DLD1 (cell line): ENCODE measurements around the gene CENPP.
"Not testable (repeated sequence)": the region's sequence is repeated elsewhere in the genome, so short reads cannot be mapped to it uniquely, and the experiment has no call there.

Experiments
- in situ Hi-C: cut with HindIII; loops from 2 replicates; pipeline ENCODE4 v1.10.0; 2017; ENCODE audit warnings: low sequenced_read_pairs

CENPP gene

DNA sequence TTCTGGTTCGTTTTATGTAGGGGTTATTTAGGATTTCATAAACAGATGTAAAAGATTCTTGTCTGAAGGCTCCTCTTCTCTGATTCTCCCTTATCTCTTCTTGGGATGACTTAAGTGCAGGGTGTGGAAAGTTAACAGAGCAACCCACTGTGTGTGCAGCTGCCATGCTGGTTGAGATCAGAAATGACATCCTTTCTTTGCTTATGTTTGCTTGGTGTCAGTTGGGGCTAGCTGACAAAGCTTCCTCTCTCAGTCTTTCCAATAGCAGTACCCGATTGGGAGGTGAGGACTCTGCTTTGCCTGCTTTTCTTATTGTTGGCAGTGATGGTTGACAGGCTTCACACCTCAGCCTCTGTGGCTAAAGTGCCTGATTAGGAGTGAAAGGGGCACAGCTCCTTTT, 52.1 kb downstream of the CENPP start:
- in situ Hi-C loops, result no loop called here

DNA sequence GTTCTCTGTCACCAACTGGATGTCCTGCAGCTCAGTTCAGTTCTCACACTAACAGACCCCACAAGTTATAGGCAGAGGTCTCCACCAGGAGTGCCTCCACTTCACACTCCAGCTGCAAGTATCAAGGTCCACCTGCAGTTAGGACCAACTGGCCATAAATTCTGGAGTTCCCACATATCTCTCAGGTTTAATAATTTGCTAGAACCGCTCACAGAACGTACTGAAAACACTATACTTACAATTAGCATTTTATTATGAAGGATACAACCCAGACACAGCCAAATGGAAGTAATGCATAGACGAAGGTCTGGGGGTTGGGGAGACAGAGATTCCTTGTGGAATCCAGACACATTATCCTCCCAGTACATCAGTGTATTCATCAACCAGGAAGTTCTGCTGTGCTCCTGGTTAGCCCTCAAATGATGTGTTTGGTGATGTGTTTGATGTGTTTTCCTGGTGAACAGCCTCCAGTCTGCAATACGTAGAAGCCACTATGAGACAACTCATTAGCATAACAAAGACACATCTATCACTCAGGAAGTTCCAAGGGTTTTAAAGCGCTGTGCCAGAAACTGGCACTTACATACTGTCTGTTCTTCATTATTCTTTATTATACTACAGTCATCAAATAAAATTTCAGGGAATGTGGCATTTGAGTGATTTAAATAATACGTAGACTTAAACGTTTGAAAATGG, 53.3 kb downstream of the CENPP start:
- in situ Hi-C loops, result no loop called here

- in situ Hi-C loops, result no loop called here
Measured at GRCh38 chr9:92380603-92381002, 54.9 kb downstream of the CENPP start.

DNA sequence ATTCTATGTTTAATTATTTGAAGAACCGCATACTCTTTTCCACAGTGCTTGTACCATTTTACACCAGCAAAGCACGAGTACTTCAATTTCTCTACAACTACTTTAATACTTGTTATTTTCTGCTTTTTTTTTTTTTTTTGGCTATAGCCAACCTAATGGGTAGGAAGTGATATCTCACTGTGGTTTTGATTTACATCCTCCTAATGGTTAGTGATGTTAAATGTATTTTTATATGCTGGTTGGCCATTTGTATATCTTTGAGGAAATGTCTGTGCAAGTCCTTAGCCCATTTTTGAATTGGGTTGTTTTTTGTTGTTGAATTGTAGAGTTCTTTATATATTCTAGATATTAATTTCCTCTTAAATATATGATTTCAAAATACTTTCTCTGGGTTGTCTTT, 56.0 kb downstream of the CENPP start:
- in situ Hi-C loops, result no loop called here

- in situ Hi-C loops, result no loop called here
Measured at GRCh38 chr9:92384375-92384774, 58.6 kb downstream of the CENPP start.

DNA sequence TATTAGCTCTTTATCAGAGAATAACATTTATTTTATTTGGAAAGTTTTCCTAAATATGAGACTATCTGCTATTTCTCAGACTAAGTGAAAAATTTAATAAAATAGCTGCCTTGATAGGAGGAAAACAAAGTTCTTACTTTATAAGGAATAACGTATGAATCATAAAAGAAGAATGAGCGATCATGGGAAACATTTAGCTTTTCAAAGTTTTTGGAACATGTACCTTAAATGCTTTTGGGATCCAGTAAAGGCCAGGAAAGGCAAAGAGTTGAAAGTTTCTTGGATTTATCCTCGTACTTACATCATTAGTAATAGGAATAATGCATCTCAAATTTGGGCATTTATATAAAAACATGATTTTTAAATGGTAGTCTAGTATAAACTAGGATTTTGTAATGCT, 59.2 kb downstream of the CENPP start:
- in situ Hi-C loops, result no loop called here

- in situ Hi-C loops, result no loop called here
Measured at GRCh38 chr9:92385477-92385876, 59.7 kb downstream of the CENPP start.

DNA sequence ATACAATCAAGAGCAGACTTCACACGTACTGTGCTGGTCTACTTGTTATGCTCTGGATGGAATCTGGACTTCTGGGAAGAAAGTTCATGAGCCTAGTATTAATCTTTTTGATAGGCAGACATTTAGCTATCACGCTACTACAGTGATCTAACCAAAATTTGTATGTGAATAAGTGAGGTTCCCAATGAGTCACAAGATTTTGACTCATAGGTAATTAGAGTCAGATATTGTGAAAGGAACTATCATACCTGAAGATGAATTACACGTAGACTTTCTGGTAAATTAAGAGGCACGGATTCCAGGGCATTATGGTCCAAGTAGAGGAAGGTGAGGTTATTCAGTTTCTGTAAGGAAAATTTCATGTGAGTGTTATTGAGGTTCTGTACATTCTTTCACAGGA, 60.2 kb downstream of the CENPP start:
- in situ Hi-C loops, result no loop called here

DNA sequence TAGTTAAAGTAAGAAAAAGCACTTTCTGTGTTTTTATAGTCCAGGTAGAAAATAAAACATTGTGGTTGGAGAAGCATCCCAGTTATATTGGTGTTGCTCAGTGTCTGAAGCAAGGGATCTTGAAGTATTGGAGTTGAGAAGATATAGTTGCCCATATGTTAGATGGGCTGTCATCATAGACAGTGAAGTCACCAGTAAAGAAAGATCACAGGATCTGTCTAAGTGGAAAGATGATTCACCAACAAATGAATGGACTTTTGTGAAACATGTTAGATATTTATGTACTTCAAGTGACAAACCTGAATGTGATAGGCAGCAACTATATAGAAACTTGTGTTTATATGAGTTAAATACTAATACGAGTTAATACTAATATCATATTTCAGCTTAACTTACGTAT, 66.9 kb downstream of the CENPP start:
- in situ Hi-C loops, result no loop called here

DNA sequence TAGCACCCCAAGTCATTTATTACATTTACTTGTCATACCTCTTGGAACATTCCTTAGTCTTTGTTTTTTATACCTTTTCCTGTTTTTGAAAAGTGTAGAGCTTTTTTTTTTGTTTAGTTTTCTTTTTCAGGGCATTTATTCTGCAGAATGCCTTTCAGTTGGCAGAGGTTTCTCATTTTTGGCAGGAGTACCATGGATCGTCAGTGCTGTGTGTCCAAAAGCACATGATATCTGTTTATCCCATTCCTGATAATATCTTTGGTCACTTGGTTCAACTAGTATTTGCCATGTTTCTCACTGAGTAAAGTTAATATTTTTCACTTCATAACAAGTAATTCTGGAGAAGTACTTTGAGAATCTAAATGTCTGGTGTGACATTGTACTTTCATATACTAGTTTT, 67.9 kb downstream of the CENPP start:
- in situ Hi-C loops, result no loop called here

- in situ Hi-C loops, result no loop called here
Measured at GRCh38 chr9:92395617-92396016, 69.9 kb downstream of the CENPP start.

DNA sequence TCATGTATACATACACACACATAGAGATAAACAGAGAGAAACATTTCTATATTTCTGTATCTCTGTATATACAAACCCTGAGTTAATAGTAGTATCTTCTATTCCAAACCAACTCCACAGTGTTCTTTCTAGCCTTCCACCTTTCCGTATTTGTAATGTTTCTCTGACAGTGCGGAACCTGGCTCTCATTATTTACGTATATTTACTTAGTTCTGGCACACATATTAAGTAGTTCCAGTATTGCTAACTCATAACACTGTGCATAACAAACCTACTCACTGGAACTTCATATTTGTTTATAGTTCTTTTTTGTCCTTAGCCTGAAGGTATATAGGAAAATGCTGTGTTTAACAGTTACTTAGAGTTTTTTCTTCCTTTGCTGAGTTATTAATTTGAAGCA, 72.1 kb downstream of the CENPP start:
- in situ Hi-C loops, result no loop called here

DNA sequence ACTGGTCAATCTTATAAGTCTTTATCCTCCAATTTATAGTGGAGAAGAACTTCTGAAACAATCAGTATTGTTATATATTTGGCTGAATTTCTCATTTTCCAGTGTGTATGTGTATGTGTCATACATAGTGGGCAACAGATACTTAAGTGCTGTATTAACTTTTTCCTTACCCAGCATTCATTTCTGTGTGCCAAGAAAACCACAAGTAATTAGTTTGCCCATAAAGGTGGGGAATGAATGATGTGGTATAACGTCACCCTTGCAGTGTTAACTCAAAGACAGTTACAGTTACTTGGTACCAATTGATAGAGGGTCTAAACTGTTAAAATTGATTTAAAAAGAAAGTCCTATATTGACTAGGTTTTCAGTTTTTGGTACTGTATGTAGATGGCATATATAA, 76.6 kb downstream of the CENPP start:
- in situ Hi-C loops, result no loop called here

DNA sequence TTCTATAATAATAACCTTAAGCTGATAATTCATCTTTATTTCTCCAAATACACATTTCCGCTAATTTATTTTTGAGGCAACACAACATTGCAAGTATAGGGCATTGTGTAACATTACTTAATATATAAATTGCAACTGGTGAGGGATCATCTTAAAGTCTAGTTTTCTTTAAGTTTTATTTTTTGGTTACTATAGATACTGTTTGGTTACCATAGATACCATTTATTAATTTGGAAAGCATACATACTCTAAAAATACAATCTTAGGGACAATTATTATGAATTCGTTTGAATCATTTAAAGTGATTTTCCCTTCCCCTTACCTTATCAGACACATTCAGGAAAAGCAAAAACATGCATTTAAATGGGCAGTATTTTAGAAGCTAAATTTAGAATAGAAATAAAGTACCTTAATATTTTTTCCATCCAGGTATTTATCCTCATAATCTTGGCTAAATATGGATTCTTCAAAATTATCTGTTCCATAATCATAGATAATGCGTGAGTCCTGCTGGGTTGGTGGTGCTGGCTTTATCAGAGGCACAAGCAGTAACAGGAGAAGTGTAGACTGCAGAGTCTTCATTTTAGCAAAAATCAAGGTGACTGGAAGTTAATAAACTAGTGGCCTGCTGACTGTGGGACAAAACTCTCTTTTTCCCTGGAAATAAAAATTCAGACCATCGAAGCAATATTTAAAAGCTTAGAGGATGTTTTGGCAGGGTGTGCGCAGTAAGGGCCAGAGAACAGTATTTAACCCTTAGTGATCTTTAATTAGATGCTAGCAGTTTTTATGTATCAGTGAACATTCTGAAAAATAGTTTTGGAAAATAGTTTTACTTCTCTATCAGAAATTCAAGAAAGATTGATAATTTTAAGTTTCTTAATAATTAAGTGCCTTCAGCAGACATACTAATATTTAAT, 77.3 kb downstream of the CENPP start:
- in situ Hi-C loops, result no loop called here

DNA sequence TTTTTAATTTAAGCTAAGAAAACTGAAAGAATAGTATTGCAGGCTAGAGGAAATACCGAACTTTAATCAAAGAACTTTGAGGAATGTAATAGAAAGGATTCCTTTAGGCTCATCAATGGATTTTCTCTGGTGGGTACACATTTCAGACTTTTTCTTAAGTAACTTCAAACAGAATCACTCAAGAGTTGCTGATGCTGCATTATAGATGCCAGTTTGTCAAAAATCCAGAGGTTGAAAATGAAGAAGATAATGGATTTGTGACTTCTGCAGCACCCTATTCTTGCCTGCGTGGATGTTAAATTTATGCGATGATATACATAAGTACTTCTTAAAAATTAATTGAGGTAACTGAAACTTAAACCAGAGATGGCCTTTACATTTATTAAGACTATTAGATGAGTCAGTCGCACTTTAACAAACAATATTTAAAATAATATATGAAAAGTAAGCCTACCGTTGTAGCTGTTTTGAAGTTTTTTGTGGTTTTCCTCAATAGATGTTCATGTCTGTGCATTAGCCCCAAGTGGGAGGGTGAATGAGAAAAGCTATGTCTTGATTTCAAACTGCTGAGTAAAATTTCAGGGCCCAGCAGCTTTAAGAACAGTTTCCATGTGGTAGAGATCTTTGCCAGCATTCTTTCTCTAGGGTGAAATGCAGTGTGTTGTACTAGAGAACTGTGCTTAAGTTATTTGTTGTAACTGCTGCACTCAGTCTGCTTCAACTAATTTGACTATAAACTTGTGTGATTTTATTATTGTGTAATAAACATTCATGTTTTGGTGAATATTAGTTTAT, 78.5 kb downstream of the CENPP start, which contains the start of gene OGN:
Gene OGN (minus strand): TSS at position 537 of the 795 bp plus-strand sequence. CDS start 1,171 bp downstream, outside the sequence.
- in situ Hi-C loops, result no loop called here

DNA sequence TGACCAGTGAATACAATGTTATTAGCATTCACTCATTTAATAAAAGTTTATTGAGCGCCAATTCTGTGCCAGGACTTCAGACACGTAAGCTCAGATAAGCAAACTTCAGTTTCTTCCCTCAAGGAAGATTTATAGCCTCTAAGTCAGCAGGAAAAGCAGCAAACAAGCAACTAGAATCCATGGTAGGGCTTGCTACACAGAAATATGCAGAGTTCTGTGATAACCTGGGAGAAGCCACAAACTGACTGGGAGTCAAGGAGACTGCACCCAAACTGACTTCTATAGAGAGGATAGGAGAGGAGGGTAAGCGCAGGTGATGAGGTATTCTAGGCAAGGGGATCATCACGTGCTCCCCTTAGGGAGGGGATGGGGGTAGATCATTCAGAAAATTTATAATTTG, 80.1 kb downstream of the CENPP start:
- in situ Hi-C loops, result no loop called here

DNA sequence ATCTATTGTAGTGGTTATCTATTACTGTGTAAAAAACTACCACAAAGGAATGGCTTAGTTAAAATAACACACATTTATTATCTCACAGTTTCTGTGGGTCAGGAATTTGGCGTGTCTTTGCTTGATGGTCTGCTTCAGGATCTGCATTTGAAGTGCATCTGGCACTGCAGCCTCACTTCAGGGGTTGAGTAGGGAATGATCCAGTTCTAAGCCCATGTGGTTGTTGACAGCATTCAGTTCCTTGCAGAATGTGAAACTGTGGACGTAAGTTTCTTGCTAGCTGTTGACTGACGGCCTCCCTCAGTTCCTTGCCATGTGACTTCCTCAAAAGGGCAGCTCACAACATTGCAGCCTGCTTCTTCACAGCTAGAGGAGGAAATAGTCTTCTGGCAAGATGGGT, 80.7 kb downstream of the CENPP start:
- in situ Hi-C loops, result no loop called here

- in situ Hi-C loops, result no loop called here
Measured at GRCh38 chr9:92407818-92408217, 82.1 kb downstream of the CENPP start.

DNA sequence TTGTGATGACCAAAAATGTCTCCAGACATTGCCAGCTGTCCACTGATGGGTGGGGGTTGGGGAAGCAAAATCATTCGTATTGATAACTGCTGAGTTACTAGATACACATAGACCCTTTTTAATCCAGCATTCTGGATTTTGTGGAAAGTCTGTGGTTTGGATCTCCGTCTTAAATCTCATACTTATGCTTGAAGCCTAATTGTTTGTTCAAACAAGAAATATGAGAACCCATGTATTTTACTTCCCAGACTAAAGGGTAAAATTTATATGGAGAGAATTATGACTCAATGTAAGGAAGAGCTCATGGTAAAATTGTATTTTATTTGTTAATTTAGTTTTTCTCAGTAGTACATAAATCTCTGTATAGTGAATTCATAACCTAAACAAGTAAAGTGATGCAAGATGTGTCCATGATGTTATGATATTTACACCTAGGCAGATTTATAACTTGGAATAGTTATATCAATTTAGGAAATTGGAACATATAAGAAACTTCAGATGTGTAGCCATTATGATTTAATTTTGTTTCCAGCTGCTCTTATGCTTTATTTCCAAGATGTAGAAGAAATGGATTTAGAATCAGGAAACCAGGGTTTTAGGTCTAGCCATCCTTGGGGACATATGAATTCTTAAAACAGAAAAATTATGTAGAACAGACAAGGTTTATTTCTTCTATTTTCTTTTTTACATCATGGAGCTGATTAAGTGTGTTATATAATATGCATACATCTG, 83.2 kb downstream of the CENPP start:
- in situ Hi-C loops, result no loop called here

DNA sequence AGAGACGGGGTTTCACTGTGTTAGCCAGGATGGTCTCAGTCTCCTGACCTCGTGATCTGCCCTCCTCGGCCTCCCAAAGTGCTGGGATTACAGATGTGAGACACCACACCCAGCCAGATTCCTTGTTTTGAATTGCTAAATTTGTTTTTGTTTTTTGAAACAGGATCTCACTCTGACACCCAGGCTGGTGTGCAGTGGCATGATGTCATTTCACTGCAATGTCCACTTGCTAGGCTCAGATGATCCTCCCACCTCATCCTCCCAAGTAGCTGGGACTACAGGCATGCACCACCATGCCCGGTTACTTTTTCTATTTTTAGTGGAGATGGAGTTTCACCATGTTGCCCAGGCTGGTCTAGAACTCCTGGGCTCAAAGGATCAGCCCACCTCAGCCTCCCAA, 85.4 kb downstream of the CENPP start:
- in situ Hi-C loops, result not testable (repeated sequence)

- in situ Hi-C loops, result no loop called here
Measured at GRCh38 chr9:92414566-92414965, 88.8 kb downstream of the CENPP start.
